ENCODE results near the gene MYL4.
"Not testable (repeated sequence)": the region's sequence is repeated elsewhere in the genome, so short reads cannot be mapped to it uniquely, and the experiment has no call there.

The MYL4 gene

GRCh38 chr17:47208744-47209488 is at the start of gene MYL4:
MYL4 (plus strand) TSS chr17:47209348; CDS start chr17:47209423, 75 bp downstream.
- no peak for DNase-seq (ENCODE audit: low spot score)

GRCh38 chr17:47162013-47162622 is 47.0 kb upstream of the MYL4 start:
- no peak for DNase-seq (ENCODE audit: low spot score)

- DNase-seq (ENCODE audit: low spot score), result no peak
Observed at GRCh38 chr17:47164263-47164662, 44.9 kb upstream of the MYL4 start.

GRCh38 chr17:47165137-47165536 is 44.0 kb upstream of the MYL4 start:
- no peak for DNase-seq (ENCODE audit: low spot score)

GRCh38 chr17:47166854-47167253 is 42.3 kb upstream of the MYL4 start:
- DNase-seq (ENCODE audit: low spot score), result not testable (repeated sequence)

- DNase-seq (ENCODE audit: low spot score), result not testable (repeated sequence)
Observed at GRCh38 chr17:47168896-47169295, 40.3 kb upstream of the MYL4 start.

- DNase-seq (ENCODE audit: low spot score), result no peak
Observed at GRCh38 chr17:47170710-47171109, 38.4 kb upstream of the MYL4 start.

GRCh38 chr17:47172696-47173565 is 36.2 kb upstream of the MYL4 start:
- no peak for DNase-seq (ENCODE audit: low spot score)

- DNase-seq (ENCODE audit: low spot score), result not testable (repeated sequence)
Observed at GRCh38 chr17:47174823-47175222, 34.3 kb upstream of the MYL4 start.

GRCh38 chr17:47176389-47176826 is 32.7 kb upstream of the MYL4 start:
- no peak for DNase-seq (ENCODE audit: low spot score)

GRCh38 chr17:47177261-47177660 is 31.9 kb upstream of the MYL4 start:
- no peak for DNase-seq (ENCODE audit: low spot score)

GRCh38 chr17:47179141-47179540 is 30.0 kb upstream of the MYL4 start:
- DNase-seq (ENCODE audit: low spot score), result no peak

- no peak for DNase-seq (ENCODE audit: low spot score)
Observed at GRCh38 chr17:47180337-47180736, 28.8 kb upstream of the MYL4 start.

- not testable (repeated sequence) for DNase-seq (ENCODE audit: low spot score)
Observed at GRCh38 chr17:47180988-47181387, 28.2 kb upstream of the MYL4 start.

- no peak for DNase-seq (ENCODE audit: low spot score)
Observed at GRCh38 chr17:47184681-47185080, 24.5 kb upstream of the MYL4 start.

- no peak for DNase-seq (ENCODE audit: low spot score)
Observed at GRCh38 chr17:47188271-47188875, 20.8 kb upstream of the MYL4 start.

GRCh38 chr17:47188876-47189731 is 20.0 kb upstream of the MYL4 start, which contains the start of gene CDC27:
CDC27 (minus strand) TSS chr17:47189295; CDS start chr17:47189172, 123 bp downstream.
- DNase-seq (ENCODE audit: low spot score), result peak; percentile 99

GRCh38 chr17:47189732-47190237 is 19.4 kb upstream of the MYL4 start:
- DNase-seq (ENCODE audit: low spot score), result no peak

GRCh38 chr17:47190243-47190642 is 18.9 kb upstream of the MYL4 start:
- DNase-seq (ENCODE audit: low spot score), result no peak

GRCh38 chr17:47190770-47191169 is 18.4 kb upstream of the MYL4 start:
- no peak for DNase-seq (ENCODE audit: low spot score)

GRCh38 chr17:47192554-47192953 is 16.6 kb upstream of the MYL4 start:
- no peak for DNase-seq (ENCODE audit: low spot score)

Data from left forelimb (tissue), 1 donor.